ENCODE measurements around the gene CDK10.

DNA sequence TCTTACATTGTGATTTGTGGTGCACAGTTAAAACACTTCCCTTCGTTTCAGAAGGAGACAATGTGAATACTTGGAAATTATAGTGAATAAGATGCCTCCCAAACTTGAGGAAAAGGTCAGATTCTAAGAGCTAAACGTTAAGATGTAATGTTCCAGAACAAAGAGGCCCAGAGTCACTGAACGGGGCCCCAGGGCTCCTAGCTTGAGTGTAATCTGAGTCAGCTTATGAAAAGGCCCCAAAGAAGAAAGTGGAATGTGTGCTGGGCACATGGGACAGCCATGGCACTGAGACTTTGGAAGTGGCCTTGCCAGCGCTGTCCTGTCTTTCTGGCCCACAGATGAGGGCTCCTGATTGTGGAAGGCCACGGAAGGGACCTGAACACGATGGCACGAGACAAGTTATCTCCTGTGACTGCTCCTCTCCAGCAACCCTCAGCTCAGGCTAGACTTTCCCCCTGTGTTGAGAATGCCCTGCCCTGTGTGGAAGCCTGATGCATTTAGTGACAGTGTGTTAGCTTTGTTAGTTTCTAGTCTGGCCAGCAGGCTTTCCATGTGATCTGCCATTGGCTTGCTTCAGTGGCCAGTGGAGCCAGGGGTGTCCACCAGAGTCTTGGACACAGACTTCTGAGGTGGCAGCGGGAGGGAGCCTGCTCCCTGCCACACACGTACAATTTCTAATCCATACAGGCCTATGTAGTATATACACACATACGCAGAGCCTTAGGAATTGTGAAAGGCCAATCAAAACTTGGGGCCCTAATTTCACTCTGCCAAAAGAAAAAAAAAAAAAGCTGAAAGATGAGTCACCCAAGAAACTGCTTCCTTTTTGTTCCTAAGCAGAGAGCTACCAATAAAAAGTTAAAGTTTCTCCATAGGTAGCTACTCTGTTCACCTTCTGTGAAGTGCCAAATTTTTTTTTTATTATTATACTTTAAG lies 15.7 kb upstream of the CDK10 start:
- no peak for TF ChIP-seq CTCF (IDR thresholded peaks at IDR 0.05; ENCODE audit: low read length)
- no peak for TF ChIP-seq EZH2 (optimal IDR thresholded peaks at IDR 0.05; ENCODE audit: low read depth, low read length)
